Occipital lobe (tissue), 2 donors: ENCODE data around the gene C1QTNF9. TPM values are rescaled to one million over a fixed set of nuclear protein-coding genes. Genes with fewer than 3 reads are reported as not detected.
"Not testable (repeated sequence)": the region's sequence is repeated elsewhere in the genome, so short reads cannot be mapped to it uniquely, and the experiment has no call there.

Experiments used
- DNase-seq: peaks from one replicate; lab custom pipeline; 2025; lab: John Stamatoyannopoulos, UW
- total RNA-seq: library from RNA; depleted of rRNA; stranded (reverse); fragments of >200 nt; gene quantifications from one replicate; pipeline ENCODE4 v1.2.3, GENCODE V29; 2014

The C1QTNF9 gene, protein sequence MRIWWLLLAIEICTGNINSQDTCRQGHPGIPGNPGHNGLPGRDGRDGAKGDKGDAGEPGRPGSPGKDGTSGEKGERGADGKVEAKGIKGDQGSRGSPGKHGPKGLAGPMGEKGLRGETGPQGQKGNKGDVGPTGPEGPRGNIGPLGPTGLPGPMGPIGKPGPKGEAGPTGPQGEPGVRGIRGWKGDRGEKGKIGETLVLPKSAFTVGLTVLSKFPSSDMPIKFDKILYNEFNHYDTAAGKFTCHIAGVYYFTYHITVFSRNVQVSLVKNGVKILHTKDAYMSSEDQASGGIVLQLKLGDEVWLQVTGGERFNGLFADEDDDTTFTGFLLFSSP
- total RNA-seq, result not detected

DNA sequence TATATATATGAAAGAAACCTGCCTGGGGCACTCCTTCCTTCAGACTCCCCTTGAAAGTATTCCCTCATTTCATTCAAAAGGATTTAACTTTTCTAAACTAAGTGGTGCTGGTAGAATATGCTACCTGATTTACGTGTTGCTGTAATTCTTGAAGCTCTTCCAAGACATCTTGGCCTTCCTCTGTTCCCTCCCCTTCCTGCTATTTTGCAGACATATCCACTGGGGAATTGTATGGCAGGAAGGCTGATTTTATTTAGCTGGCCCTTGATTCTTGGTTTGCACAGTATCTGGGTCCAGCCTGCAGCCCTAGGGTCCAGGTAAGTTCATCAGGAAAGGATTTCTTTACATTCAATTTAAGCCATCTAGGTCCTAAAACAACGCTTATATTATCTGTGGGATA is at the start of gene C1QTNF9:
C1QTNF9 (plus strand) TSS at position 281 of the 400 bp plus-strand sequence. CDS start 6,424 bp downstream, outside the sequence.
- not testable (repeated sequence) for DNase-seq

DNA sequence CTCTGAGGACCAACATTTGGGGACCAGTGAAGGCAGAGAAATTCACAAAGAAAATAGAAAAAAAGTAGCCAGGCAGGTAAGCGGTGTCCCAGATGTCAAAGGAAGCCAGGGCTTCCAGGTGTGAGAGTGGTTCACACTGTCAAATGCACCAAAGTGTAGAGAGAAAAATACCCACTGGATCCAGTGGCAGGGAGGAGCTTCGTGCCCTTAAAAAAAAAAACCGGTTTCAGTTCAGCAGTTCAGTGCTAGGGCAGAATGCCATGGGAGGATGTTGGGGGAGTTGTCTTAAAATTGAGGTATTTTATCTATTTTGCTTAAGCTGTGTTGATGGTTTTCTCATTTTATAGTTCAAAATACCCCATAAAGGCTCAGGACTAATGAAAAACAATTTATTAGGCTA is 47.8 kb upstream of the C1QTNF9 start:
- no peak for DNase-seq

DNA sequence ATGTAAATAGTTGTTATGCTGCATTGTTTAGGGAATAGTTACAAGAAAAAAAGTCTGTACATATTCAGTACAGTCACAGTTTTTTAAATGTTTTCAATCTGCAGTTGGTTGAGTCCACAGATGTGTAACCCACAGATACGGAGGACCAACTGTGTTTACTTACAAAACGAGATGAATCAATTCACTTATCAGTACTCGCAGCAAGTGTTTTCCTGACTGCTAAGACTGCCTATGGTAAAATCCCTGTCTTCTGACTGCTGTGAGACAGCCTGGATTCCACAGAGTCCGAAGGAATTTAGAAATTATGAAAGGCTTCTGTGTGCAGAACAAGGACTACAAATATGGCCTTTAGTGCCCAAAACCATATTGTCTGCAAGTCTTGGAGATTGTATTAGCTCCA is 45.7 kb upstream of the C1QTNF9 start:
- DNase-seq, result no peak

DNA sequence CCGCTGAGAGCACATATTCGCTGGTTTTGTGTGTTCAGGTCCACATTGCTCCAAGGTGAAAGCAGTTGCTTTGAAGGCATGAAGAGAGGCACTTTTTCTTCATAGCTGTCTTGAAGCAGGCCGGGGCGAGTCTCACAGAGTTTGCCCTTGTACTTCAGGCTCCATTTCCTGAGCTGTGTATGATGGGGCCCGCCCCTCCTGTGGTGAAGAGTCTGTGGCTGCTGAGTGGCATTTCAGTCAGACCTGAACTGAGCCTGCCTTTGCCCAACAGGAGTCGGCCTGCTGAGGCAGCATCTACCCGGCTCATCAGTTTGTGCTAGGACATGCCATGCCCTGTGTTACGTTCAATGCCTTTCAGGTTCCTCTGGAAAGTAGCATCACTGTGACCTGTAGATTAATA is 44.4 kb upstream of the C1QTNF9 start:
- DNase-seq, result no peak

DNA sequence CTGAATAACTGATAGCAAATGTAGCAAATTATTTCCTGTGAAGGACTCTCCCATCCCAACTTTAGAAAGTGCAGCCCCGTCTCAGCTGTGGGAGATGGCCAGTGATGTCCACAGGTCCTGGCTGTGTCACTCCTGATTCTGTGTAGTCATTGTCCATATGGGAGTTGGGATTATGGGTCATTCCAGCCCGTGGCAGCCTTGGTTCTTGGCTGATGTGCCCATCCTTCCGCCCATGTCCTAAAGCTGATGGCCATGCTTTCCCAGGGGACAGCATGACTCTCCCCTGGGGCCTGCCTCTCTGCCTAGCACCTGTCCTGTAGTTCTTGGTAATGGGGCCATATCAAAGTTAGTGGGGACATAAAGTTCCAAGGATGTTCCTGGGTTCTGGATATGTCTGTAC is 43.9 kb upstream of the C1QTNF9 start:
- DNase-seq, result no peak

DNA sequence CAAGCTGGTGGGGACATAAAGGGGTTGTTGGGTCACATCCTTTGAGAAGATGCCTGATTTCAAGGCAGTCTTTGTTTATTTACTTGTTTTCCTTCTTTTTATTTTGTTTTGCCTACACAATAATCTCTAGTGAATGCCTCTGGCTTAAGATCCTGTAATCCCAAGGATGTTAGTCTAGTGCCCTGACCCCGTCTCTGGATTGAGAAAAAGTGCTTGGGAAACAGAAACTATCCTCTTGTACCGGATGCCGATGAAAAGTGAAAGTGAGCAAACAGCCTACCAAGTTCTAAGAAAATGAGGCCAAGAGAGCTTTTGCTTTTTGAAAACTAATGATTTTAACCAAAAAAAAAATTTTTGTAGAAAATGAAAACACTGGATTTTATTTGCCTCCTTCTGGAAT is 42.1 kb upstream of the C1QTNF9 start:
- DNase-seq, result no peak

DNA sequence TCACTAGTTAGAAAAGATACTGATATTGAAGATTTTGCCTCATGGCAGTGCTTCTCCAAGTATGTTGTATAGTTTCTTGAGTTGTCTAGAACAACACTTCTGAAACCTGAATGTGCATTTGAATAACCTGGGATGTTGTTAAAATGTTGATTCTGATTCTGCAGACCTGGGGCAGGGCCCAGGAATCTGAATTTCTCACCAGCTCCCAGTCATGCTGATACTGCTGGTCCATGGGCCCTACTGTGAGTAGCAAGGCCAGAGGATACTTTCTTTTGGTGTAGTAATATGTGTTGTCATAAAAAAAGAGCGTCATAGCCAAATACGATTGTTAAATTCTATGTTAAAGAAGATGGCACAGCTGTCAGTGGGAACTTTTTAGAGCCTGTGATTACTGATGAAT is 41.6 kb upstream of the C1QTNF9 start:
- no peak for DNase-seq

DNA sequence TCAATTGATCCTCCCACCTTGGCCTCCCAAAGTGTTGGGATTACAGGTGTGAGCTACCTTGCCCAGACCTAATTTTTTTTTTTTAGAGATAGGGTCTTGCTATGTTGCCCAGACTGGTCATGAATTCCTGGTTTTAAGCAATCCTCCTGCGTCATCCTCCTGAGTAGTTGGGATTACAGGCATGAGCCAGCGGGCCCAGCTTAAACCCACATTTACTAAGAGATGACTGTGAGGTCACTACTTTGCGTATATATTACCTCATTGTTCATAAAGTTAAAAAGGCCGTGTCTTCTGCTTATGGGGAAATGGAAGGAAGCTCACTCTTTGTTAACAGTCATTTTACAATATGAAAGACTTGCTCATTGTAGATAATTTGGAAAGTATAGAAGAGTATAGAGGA is 39.6 kb upstream of the C1QTNF9 start:
- DNase-seq, result no peak

DNA sequence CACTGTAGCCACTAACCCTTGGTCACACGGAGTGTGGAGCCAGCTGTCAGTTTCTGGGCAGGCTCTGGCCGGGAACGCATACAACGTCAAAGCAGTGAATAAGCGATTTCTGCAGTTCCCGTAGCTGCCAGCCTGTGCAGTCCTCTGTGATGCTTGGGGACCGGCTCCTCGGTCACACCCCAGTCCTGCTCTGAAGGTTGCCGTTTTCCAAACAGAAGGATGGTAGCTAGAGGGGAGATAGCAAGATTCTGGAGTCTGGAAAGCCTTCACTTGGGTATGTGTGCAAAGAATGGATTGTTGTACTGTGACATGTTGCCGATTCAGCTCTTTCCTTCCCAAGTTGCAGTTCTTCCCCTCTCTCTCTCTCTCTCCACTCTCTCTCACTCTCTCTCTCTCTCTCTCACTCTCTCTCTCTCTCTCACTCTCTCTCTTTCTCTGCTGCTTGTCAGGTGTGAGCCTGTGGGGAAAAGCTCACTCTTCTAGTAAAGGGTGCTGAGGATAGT is 38.7 kb upstream of the C1QTNF9 start:
- DNase-seq, result peak; percentile 66

DNA sequence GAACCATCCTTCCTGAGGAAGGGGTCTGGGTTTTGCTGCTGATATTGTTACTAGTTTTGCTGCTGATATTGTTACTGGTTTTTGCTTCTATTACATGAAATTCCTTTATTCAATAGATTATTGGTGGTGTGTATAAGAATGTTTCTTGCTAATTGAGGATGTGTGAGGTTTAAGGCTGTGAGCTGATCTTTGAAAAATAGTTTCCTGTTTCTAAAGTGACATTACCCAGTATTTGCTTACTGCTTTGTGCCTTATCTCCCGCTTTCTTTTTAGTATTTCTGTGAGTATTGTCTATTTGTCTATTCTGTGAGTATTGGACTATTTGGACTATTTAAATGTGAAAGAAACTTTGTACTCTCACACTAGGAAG is 38.2 kb upstream of the C1QTNF9 start:
- no peak for DNase-seq

DNA sequence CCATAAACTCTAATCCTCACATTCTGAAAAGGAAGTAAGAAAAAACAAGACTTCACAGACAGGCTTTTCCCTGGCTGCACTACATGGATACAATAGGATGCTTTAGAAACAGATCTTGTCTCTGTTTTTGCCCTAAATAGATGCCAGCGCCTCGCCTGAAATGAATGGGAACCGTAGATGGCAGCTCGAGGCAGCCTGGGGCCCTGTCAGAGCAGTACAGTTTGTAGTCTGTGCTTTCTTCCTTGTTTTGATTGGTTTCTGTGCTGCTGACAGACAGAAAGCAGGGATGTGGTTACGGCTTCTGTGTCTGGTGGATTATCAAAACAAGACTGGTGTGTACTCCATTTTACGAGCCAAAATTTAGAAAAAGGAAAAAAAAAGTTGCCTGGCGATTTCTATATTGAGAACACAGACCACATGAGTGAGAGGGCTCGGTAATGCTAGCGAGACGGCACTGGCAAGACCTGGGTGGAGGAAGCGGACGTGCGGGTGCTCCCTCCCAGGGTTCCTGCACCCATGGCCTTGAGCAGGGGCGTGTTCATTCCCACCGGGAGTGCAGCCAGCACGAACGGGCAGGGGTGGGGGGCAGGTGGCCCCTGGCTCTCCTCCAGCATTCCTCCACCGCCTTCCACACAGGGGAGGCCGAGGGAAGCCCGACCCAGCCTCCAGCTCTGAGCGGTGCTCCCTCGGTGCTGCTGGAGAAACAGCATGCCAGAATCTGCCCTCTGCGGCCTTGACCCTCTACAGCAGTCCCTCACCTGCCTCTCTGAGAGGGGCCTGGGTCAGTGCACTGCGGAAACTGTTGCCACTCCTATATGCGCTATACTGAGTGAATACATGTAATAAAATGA is 37.6 kb upstream of the C1QTNF9 start:
- peak; percentile 75 for DNase-seq

DNA sequence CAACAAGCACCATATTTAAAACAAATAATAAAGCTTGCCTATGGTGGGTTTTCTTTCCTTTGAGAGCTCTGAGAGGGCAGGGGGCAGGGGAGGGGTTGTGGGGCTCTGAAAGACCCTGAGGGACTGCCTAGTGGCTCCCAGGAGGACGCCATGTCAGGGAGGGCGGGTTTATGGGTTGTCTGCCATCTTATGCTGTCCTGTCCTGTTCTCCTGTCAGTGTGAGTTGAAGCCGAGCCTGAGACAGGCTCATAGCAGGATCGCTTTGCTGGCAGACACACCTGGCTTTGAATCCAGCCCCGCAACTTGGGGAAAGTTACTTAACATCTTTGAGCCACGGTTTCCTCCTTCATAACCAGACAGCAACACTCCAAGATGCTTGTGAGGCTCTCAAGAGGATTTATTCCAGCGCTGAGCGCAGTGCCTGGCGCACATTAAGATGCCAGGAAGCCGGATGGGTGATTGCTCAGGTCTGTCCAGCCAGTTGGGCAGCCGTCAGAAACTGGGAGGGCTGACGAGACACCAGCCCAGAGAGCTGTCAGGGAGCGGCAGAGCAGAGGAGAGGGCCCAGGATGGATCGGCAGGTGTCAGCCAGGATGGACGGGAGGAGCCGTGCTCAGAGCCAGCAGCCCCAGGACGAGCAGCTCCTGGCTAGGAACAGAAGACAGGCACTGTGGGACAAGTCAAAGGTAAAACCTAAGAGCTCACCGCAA is 36.8 kb upstream of the C1QTNF9 start:
- DNase-seq, result no peak

DNA sequence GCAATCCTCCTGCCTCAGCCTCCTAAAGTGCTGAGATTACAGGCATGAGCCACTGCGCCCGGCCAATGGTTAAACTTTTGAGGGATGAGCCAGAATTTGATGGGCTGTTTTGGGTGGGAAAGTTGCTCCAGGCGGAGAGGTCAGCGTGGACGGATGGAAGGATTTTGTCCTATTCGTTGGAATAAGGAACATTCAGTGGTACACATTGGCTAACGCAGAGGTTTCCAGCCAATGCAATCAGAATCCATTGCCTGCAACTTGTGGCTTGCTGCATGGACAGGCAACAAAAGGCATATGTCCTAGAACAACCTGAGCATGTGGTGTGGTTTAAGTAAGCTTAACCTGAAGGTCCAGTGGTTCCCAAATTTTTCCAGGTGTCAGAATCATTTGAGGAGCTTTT is 35.5 kb upstream of the C1QTNF9 start:
- DNase-seq, result no peak

DNA sequence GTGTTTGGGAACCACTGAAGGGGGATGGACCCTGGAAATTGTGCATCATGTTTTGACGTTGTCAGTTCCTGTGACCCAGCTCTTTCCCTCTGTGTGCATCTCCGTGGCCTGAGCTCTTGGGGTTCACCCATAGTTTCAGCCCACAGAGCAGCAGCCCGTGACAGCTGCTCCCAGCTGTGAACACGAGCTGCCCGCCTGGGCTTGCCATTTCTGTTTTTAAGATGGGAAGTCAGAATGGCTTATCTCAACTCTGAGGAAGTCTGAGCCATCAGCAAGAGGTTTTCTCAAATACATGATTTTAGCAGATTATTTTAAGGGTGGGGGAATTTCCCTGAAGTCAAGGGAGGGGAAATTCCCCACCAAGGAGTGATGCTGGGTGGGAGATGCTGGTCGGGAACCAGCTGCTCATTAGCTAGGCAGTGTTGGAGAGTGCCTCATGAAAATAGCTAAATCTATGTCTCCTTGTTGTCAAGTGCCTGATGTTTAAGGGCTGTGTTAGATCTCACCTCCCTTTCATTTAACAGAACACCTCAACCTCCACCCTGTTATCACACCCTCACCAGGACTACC is 34.8 kb upstream of the C1QTNF9 start:
- no peak for DNase-seq

DNA sequence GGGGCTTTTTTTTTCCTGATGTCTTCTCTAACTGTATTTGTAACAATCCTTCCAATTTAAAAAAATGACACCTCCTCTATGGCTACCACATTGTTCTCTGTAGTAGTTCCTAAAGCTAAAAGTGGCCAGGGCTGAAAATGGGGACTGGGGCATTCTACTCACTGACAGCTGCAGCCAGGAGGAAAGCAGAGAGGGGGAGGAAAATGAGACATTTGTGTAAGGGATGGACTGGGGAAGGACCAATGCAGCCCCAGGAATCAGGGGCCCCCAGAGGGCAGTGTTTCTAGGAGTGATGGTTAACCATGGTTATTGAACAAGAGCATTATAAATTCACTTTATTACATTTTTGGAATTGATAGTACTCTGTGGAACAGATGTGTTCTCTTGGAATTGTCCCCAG is 34.3 kb upstream of the C1QTNF9 start:
- DNase-seq, result no peak

DNA sequence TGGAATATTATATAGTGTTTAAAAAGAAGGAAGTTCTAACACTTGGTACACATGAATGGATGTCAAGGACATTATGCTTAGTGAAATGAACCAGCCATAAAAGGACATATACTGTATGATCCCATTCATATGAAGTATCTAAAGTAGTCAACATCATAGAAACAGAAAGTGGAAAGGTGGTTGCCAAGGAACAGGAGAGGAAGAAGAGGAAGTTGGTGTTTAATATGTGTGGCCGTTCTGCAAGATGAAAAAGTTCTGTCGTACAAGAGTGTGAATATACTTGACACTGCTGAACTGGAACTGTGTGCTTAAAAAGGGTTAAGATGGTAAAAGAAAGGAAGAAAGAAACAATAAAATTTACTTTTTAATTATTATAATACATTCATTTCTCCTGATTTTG is 33.1 kb upstream of the C1QTNF9 start:
- no peak for DNase-seq

DNA sequence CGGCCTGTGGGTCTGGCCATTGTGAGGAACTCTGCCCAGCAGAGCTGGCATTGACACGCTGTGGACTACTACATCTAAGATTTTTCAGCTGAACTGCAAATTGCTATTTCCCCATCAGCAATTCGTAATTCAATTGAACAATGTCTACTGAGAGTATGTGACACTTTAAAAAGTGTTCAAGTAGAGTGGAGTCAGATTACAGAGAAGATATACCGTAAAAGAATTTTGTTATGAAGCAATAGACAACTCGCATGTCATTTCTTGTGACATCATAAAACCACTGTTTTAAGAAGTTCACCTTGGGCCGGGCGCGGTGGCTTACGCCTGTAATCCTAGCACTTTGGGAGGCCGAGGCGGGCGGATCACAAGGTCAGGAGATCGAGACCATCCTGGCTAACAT is 32.5 kb upstream of the C1QTNF9 start:
- DNase-seq, result no peak

DNA sequence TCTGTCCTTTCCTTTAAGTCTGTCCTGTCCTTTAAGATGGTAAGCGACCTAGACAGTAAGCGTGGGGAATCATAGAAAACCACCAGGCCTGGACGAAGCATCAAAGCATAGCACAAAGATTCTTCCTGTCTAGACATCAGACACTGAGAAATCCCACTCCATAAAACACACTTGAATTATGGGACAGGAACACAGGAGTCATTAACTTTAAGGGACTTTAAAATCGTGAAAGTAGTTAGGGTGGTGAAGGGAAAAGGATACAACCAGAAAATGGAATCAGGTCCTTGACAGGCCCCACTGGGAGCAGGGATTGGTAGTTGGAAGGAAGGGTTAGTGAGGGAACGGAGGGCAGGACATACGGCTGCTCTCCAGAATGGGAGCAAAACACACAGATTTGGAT is 31.6 kb upstream of the C1QTNF9 start:
- DNase-seq, result no peak

DNA sequence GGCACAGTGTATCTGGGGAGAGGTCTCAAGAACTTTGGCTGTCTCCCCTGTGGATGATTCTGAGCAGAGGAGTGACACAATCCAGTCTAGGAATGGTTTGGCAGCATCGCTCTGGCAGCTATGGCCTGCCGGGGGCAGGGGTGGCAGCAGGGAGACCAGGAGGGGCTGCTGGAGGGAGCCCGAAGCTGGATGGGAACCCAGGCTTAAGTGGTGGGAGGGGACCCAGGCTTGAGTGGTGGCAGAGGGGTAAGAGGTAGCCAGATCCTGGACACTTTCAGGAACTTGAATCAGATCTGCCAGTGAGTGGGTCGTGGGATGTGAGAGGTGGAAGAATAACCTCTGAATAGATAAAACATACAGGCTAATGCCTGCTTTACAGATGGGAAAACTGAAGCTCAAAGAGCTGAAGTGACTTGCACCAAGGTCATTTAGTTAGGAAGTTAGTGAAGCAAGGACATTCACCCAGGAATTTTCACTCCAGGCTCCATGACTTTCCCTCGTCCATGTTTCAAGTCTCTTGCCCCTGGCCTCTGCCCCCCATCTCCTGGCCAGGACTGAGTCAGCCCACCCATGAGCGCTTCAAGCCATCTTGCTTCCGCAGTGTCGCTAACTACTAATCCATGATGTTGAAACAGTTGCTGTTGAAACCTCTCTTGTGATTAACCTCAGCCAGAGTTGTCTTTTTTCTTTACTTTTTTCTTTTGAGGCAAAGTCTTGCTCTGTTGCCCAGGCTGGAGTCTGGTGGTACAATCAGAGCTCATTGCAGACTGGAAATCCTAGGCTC is 29.9 kb upstream of the C1QTNF9 start:
- no peak for DNase-seq

DNA sequence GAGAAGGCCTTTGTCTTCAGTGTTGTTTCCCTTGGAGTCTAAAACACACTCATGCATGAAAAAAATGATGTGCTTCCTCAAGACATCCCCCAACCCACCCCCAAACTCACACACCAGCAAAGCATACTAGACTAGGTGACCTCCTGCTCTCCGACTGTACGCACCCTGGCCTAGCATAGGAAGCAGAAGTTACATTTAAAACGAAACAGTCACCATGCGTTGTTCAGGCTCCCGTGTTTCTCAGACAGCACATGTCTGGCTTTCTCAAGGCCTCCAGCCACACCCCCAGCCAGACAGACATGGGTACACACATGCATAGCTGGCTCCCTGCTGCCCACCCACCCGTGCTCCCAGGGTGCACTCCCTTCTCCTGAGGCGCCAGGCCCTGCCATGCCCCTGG is 28.7 kb upstream of the C1QTNF9 start:
- DNase-seq, result no peak
